Effector CD4-positive, alpha-beta T cell (primary cell): Measurements from ENCODE around the gene SARDH.

Experiments used
- DNase-seq: peaks from one replicate; pipeline ENCODE4 v3.0.0-alpha.2; 2020

SARDH gene

DNA sequence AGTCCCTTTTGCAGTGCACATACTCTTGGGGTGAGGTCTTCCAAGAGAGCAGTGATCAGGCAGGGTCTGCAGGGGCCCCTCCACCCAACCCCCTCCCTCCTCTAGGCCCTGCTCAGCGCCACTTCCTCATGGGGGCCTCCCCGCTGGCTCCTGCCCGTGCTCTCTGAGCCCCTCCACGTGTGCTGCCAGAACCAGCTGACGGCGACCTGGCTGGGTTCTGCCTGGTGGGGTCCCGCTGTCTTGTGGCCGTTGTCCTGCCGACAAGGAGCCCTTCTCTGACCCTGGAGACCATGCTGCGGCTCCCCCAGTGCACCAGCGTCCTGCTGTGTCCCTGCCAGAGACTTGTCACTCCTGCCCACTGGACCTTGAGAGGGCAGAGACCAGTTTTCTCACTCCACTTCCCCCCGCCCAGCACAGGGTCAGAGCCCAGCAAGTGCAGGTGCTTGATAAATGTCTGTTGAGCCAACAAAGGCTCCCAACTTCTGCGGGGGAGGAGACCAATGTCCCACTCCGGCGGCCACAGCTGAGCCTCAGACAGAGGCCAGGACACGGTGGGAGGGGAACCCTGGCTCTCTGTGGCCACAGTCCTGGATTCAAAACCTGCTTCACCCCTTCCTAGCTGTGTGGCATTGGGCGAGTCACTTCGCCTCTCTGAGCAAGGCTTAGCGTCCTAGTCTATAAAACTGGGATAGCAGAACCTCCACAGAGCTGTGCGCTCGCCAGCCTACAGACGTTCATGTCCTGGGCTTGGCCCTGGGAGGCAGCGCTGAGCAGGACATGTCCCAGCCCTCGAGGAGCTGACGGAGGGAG, 24.8 kb downstream of the SARDH start:
- no peak for DNase-seq

DNA sequence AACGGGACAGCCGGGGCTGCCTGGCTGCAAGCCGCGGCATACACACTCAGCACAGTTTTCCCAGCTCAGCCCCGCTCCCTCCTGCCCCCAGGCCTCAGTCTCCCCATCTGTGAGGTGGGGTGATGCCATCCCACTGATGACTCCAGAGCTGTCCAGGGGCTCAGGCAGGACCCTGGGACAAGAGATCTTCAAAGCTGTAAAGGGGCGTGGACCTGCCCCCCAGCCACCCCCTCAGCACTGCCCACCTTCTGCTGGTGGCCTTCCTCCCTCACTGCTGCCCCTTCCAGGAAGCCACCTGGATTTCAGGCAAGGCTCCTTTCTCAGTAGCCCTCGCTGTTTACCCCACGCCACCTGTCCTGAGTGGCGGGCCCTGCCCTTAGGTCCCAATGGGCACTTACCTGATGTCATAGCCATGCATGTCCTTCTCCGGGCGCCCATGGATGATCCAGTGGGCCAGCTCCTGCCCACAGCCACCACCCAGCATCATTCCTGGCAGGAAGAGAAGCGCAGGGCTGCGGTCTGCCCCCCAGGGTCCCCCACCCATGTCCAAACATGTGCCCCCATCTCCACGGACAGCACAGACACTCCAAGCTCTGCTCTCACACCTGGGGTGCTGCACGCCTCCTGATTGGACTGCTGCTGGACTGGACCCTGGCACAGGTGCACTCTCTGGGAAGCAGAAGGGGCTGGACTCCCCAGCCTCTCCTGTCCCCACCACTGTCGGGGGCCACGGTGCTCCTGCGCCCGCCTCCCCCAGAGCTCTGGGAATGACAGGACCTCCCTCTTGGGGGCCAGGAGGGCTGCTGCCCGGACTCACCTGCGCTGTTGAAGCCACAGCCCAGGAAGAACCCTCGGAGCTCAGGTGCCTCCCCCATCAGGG, 25.7 kb downstream of the SARDH start:
- no peak for DNase-seq

DNA sequence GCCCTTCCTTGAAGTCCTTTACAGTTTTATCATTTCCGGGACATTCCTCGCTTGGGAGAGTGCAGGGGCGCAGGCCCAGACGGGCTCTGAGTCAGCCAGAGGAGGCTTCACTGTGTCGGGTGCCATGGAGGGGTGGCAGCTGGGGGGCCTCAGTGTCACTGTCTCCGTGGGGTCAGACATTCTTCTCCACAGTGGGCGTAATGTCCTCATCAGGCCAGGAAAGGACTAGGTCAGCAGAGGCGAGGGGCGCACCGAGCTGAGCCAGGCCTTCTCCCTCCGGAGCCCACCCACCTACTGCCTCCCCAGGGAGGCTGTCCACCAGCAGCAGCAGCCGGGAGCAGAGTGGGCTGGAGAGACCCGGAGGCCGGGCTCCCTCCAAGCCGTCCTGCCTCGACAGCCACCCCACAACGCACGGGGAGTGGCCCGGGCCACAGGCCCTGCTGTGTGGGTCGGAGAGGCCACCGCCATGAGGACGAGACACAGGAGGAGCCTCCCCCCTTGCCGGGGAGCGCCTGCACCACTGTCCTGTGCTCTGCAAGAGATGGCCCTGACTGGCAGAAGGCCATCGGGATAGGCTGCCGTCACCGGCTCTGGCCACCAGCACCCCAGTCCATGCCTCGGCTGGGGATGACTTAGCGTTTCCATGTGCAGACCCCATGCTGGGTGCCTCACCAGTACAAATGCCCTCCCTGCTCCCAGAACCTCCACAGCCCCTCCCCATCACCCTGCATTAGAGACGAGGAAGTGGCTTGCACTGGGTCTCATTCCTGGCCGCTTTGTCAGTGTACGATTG, 26.5 kb downstream of the SARDH start:
- no peak for DNase-seq

DNA sequence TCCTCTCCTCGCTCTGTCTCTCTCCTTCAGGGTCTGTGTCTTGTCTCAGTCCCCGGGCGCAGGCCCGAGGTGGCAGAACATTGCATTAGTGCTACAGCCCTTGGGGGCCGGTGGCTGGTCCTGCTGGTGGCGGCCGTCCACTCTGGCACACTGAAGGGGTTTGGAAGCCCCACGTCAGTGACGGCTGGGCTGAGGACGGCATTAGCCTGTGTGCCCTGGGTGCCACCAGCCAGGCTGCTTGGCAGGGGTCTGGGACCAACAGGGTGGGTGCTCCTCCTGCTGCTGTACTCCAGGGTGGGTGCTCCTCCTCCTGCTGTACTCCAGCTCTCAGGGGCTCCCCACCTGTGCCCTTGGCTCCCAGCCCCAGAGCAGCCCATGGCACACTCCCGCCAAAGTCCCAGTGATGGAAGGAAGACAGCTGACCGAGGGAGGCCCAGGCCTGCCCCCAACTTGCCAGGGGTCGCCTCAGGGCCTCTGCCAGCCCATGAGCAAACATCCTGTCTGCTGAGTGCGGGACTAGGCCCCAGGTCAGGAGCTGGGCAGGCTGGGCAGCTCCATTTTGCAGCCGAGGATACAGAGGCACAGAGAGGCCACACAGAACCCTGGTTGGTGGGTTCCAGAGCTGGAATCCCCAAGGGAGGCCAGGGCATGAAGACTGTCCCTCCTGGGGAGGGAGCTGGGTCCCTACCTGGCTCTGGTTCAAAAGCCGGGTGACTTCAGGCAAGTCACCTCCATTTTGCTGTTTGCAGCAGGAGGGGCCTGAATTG, 27.3 kb downstream of the SARDH start:
- DNase-seq, result no peak

DNA sequence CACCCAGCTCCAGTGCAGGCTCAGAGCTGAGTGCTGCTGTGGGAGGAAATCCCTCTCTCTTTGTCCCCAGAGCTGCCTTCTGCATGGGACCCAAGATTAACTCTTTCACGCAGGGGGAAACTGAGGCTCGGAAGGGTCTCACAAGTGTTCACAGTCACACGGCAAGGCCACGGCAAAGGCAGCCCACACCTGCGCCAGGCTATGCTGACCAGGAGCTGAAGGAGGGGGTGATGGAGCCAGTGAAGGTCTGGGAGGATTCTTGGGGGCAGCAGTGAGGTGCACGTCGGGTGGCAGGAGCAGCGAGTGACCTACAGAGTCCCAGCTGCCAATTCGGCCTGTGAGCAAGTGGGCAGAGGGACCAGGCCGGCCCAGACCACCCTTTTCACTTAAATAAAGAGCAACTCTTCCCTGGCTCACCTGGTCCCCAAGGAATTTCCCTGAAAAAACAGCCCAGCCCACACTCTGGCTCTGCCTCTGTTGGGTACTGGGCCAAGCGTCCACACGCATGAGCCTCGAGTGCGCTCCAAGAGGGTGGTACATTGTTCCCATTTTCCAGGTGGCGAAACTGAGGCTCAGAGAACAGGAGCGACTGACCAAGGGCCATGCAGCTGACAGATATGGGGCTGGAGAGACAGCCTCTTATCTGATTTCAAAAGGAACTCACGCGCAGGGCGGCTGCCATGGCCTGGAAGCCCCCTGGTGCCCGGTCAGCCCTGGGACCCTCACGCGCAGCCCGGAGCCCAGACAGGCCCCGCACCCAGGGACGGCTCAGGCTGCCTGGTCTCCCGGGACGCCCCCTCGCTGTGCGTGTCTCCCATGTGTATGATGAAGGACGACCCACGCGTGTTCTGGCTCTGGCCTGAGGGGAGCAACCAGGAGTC, 28.2 kb downstream of the SARDH start:
- no peak for DNase-seq

DNA sequence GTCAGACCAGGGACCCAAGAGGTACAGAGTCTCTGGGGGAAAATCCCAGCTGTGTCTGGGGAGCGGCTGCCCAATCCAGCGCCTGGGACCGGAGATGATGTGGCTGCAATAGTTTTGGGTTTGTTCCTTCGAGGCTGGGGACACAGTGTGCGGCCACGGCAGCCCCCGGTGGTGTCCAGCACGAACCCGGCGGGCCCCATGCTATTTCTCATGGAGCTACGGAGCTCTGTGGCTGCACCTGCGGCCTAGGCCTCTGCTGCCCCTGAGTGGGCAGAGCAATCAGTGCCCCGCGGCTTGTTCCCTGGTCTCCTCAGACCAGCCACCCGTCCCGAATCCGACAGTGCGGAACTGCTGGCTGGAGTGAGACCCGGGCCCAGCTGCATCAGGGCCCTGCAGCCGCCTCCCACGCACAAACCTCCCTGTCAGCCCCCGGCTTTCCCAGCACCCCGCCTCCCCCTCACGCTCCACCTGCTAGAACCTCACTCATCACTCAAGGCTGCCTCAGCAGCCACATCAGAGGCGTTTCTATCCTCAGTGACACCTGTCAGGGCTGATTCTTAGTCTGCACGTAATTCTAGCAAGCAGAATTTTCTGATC, 29.0 kb downstream of the SARDH start:
- peak; percentile 65 for DNase-seq

- DNase-seq, result no peak
These were observed 29.7 kb downstream of the SARDH start for GRCh38 chr9:133708246-133709014.

DNA sequence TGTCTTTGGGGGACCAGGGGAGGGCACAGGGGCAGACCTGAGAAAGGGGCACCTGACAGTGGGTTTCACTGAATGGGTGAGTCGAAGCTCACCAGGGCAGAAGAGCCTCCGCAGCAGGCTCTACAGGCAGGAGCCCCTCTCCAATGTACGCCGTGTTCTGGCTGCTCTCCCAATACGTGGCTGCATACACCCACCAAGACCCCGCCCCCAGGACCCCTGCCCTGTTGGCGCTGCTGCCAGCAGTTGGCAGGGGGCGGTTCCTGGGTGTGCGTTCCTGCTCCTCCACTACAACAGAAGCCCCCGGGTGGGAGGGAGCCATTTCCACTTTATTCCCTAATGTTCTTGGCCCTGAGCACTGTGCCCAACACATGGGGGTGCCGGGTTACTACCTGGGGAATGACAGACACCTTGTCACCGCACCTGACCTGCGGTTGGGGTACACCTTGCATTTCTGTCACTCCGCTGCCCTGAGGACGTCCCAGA, 30.3 kb downstream of the SARDH start:
- no peak for DNase-seq

- DNase-seq, result no peak
These were observed 30.9 kb downstream of the SARDH start for GRCh38 chr9:133707065-133707762.

GRCh38 chr9:133706307-133707050, 31.7 kb downstream of the SARDH start:
- no peak for DNase-seq

DNA sequence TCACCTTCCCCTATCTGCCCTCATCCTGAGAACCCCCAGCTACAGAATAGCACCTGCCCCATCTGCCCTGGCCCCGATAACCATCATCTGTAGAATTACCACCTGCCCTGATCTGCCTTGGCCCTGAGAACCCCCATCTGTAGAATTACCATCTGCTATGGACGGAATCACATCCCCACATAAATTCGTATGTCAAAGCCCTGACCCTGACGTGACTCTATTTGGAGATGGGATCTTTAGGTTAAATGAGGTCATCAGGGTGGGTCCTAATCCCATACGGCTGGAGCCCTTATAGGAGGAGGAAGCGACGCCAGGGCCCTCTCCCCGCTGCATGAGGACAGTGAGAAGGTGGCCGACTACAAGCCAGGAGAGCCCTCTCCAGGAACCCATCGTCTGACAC, 32.6 kb downstream of the SARDH start:
- DNase-seq, result no peak

DNA sequence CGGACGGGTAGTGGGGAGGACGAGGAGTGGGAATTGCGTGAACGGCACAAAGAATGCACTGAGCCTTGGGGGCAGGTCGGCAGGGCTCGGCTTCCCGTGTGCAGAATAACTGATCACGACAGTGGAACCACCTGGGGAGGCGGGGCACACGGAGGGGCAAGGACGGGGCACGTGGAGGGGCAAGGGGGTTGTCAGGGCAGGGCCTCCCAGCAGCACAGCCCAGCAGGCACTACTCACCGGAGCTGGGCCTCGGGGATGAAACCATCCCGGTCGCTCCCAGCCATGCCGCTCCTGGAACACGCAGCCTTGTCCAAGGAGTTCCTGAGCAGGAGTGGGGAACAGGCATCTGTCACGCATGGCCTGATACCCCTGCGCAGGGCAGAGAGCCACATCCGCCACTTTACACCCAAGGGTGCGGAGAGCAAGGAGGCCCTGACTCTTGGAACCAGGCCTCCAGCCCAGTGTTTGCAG, 33.4 kb downstream of the SARDH start:
- no peak for DNase-seq

- DNase-seq, result peak; percentile 12
These were observed 34.4 kb downstream of the SARDH start for GRCh38 chr9:133703591-133704399.

DNA sequence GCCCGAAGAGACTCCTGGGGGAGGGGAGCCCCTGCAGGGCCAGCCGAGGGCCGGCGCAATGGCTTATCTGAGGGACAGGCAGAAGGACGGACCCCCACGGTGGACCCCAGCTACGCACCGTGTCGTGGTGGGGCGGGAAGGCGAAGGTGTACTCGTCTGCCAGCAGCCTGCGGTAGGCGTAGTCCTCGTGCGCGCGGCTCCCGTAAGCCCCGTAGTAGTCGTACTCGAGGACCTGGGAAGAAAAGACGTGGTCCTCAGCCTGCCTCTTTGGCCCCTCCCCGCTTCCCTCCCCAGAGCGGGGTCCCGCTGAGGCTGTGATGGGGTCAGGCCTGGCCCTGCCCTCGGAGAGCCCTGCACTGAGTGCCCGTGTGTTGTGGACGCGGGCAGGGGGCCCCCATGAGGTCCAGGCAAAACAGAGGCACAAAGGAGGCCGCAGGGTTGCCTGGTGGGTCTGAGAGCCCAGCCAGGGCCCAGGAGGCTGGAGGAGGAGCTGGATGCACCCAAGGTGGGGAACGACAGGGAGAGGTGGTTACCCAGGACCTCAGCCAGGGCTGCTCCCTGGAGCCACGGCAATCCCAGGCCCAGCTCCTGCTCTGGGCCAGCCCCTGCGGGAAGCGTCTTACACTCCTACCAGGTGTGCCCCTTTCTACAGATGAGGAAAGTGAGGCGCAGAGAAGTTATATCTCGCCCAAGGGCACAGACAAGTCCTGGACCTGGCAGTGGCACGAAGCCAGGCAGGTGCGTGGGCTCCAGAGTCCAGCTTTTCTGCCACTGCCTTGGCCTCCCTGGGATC, 35.2 kb downstream of the SARDH start:
- DNase-seq, result peak; percentile 9

DNA sequence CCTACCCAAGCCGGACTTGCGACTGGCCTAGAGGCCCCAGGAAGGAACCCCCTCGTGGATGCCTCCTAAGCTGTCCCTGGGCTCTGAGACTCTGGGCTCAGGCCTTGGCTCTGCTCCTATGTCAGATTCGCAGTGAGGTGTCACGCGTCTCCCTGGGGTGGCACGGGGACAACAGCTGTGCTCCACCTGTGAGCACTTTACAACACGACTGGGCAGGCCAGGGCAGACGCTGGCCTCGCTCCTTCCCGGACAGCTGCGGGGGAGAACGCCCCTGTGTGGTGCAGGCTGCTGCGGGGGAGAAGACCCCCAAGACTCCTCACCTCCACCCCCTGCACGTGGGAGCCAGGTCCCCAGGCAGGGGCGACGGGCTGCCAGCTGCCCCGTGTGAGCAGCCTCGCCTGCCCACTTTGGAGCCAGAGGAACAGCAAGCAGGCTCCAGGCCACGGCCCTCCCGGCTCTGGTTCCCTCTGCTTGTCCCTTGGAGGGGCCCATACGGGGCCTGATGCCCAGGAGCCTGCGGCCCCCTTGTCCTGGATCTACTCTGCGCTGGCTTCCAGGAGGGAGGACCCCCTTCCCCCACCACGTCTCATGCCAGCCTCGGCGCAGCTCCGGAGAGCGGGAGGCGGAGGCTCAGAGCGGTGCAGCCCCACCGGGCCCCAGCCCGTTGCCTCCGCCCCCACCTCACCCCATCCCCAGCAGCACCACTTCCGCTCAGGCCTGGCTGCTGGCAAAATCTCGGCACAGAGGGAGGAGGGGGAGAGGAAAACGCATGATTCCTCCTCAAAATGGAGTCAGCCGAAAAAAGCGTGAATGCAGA, 36.0 kb downstream of the SARDH start:
- DNase-seq, result peak; percentile 55
